AG10803 (cell line): ENCODE data around the gene LRRC10.

Experiments
- DNase-seq: peaks from one replicate; pipeline ENCODE4 v3.0.0; 2010; ENCODE audit warnings: low read depth
- H3K4me3 ChIP-seq: 2 replicates; pipeline ENCODE4 v1.5.1; 2011; ENCODE audit warnings: mild to moderate bottlenecking, low read length, control low read depth
- CTCF ChIP-seq: conservative IDR thresholded peaks from 2 replicates; pipeline ENCODE4 v1.5.1; 2011; ENCODE audit warnings: mild to moderate bottlenecking, low read length, control low read depth, inconsistent platforms

LRRC10 gene

GRCh38 chr12:69602954-69603353 is 7.8 kb downstream of the LRRC10 start:
- no peak for TF ChIP-seq CTCF
- DNase-seq: no peak
- no peak overlapping the region for H3K4me3 ChIP-seq

- no peak for TF ChIP-seq CTCF
- no peak overlapping the region for H3K4me3 ChIP-seq
Measured at GRCh38 chr12:69601962-69602685, 8.6 kb downstream of the LRRC10 start.

GRCh38 chr12:69600804-69601203 is 9.9 kb downstream of the LRRC10 start:
- DNase-seq: no peak
- no peak for TF ChIP-seq CTCF
- H3K4me3 ChIP-seq: no peak overlapping the region

More at GRCh38 chr12:69601962-69602685, 8.6 kb downstream of the LRRC10 start:
- no peak for DNase-seq

- DNase-seq: no peak
- H3K4me3 ChIP-seq: no peak overlapping the region
Measured at GRCh38 chr12:69598174-69598753, 12.4 kb downstream of the LRRC10 start.

GRCh38 chr12:69595689-69596088 is 15.0 kb downstream of the LRRC10 start:
- DNase-seq: no peak
- H3K4me3 ChIP-seq: no peak overlapping the region
- TF ChIP-seq CTCF: no peak

More at GRCh38 chr12:69598174-69598753, 12.4 kb downstream of the LRRC10 start:
- TF ChIP-seq CTCF: no peak

GRCh38 chr12:69589082-69589481 is 21.6 kb downstream of the LRRC10 start:
- no peak for DNase-seq
- no peak overlapping the region for H3K4me3 ChIP-seq
- no peak for TF ChIP-seq CTCF

GRCh38 chr12:69588527-69588926 is 22.2 kb downstream of the LRRC10 start:
- H3K4me3 ChIP-seq: no peak overlapping the region
- no peak for TF ChIP-seq CTCF
- DNase-seq: no peak
